Measurements from ENCODE around the gene ST3GAL4.
A peak's percentile ranks its signal among the peaks of the same experiment; 100 is the strongest.
"Not testable (repeated sequence)": the region's sequence is repeated elsewhere in the genome, so short reads cannot be mapped to it uniquely, and the experiment has no call there.

Gene ST3GAL4, protein sequence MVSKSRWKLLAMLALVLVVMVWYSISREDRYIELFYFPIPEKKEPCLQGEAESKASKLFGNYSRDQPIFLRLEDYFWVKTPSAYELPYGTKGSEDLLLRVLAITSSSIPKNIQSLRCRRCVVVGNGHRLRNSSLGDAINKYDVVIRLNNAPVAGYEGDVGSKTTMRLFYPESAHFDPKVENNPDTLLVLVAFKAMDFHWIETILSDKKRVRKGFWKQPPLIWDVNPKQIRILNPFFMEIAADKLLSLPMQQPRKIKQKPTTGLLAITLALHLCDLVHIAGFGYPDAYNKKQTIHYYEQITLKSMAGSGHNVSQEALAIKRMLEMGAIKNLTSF

GRCh38 chr11:126355324-126355925 is at the start of gene ST3GAL4:
Gene ST3GAL4, plus strand, starts transcription at chr11:126355686. Its CDS starts 50,470 bp downstream, at chr11:126406156.
- no peak for TF ChIP-seq CTCF (IDR thresholded peaks at IDR 0.05; ENCODE audit: low read length, missing control alignments)
- H3K4me3 ChIP-seq (replicated peaks; ENCODE audit: low read depth, low read length): peak within 1 kb of the TSS; percentile 76
- peak; percentile 62 for DNase-seq (ENCODE audit: low read depth)

- H3K4me3 ChIP-seq (replicated peaks; ENCODE audit: low read depth, low read length): no peak overlapping the region
- DNase-seq (ENCODE audit: low read depth): no peak
- TF ChIP-seq CTCF (IDR thresholded peaks at IDR 0.05; ENCODE audit: low read length, missing control alignments): no peak
Observed at GRCh38 chr11:126305699-126306098, 49.8 kb upstream of the ST3GAL4 start.

- DNase-seq (ENCODE audit: low read depth): peak; percentile 73
- TF ChIP-seq CTCF (IDR thresholded peaks at IDR 0.05; ENCODE audit: low read length, missing control alignments): peak; percentile 59
- H3K4me3 ChIP-seq (replicated peaks; ENCODE audit: low read depth, low read length): no peak overlapping the region
Observed at GRCh38 chr11:126307706-126308105, 47.8 kb upstream of the ST3GAL4 start.

DNA sequence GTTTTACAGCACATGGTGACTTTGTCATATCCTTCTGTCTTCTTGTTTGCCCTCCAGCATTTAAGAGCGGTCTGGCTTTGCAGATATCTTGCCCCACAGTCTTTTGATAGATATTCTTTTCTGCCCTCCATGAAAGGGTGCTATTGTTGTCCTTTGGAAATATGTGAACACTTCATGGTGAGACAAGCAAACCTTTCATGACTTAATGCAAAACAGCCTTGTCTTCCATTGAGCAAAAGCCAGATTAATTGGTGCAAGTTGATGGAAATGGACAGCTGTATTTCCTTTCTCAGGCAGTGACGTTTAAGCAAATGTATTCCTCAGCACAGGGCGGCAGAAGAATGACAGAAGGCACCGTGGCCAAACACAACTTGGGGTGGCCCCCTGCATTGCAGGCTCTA is 47.2 kb upstream of the ST3GAL4 start:
- DNase-seq (ENCODE audit: low read depth): no peak
- no peak overlapping the region for H3K4me3 ChIP-seq (replicated peaks; ENCODE audit: low read depth, low read length)
- TF ChIP-seq CTCF (IDR thresholded peaks at IDR 0.05; ENCODE audit: low read length, missing control alignments): no peak

DNA sequence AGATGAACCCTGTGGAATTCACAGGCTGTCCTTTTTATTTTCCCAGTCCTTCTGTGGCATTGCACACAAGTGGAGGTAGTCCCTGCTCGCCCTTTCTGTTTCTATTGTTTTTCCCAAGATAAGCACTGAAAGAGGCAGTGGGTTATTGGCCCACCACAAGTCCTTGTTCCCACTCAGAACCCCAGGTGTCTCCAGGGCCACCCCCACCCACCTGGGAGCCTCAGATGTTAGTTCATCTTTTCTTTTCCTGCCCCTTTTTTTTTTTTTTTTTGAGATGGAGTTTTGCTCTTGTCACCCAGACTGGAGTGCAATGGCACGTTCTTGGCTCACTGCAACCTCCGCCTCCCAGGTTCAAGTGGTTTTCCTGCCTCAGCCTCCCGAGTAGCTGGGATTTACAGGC is 46.7 kb upstream of the ST3GAL4 start:
- DNase-seq (ENCODE audit: low read depth); H3K4me3 ChIP-seq (replicated peaks; ENCODE audit: low read depth, low read length): not testable (repeated sequence)

- peak; percentile 85 for DNase-seq (ENCODE audit: low read depth)
Observed at GRCh38 chr11:126310200-126310991, 45.1 kb upstream of the ST3GAL4 start.

More at GRCh38 chr11:126310200-126310991, 45.1 kb upstream of the ST3GAL4 start:
- no peak overlapping the region for H3K4me3 ChIP-seq (replicated peaks; ENCODE audit: low read depth, low read length)
- TF ChIP-seq CTCF (IDR thresholded peaks at IDR 0.05; ENCODE audit: low read length, missing control alignments): peak; percentile 95
